Astrocyte (in vitro differentiated cells and primary cell): ENCODE measurements around the gene GMDS. TPM values are rescaled to one million over a fixed set of nuclear protein-coding genes. Genes with fewer than 3 reads are reported as not detected.
A peak's percentile ranks its signal among the peaks of the same experiment; 100 is the strongest.

Experiments used
- DNase-seq: peaks from one replicate; pipeline ENCODE4 v3.0.0-alpha.2; 2010; ENCODE audit warnings: low read depth
- FAIRE-seq: peaks from 2 replicates; lab custom pipeline; 2011; peaks lifted over from hg19 to GRCh38; lab: Jason Lieb, UNC
- H2AFZ ChIP-seq: 2 replicates; pipeline ENCODE4 v1.6.0; 2012; ENCODE audit warnings: low read depth, low read length, inconsistent platforms
- H3K27ac ChIP-seq: 2 replicates; pipeline ENCODE4 v1.5.1; 2011; ENCODE audit warnings: low read depth, low read length, inconsistent platforms
- H3K27me3 ChIP-seq: 2 replicates; pipeline ENCODE4 v1.6.0; 2011; ENCODE audit warnings: low read length, inconsistent platforms; ENCODE audit not compliant: insufficient read depth
- H3K36me3 ChIP-seq: 2 replicates; pipeline ENCODE4 v1.5.1; 2011; ENCODE audit warnings: low read length, inconsistent platforms; ENCODE audit not compliant: insufficient read depth
- H3K4me1 ChIP-seq: 2 replicates; pipeline ENCODE4 v1.5.1; 2011; ENCODE audit warnings: low read length, inconsistent platforms; ENCODE audit not compliant: insufficient read depth
- H3K4me2 ChIP-seq: 2 replicates; pipeline ENCODE4 v1.6.0; 2012; ENCODE audit warnings: low read length, inconsistent platforms
- H3K4me3 ChIP-seq: 2 replicates; pipeline ENCODE4 v1.5.1; 2011; ENCODE audit warnings: low read depth, mild to moderate bottlenecking, low read length, inconsistent platforms; ENCODE audit not compliant: insufficient read depth
- H3K79me2 ChIP-seq: 2 replicates; pipeline ENCODE4 v1.6.0; 2012; ENCODE audit warnings: mild to moderate bottlenecking, low read length, inconsistent platforms; ENCODE audit not compliant: insufficient read depth
- H3K9ac ChIP-seq: 2 replicates; pipeline ENCODE4 v1.6.0; 2012; ENCODE audit warnings: mild to moderate bottlenecking, low read length, inconsistent platforms
- H3K9me3 ChIP-seq: 2 replicates; pipeline ENCODE4 v1.5.1; 2012; ENCODE audit warnings: low read depth, mild to moderate bottlenecking, low read length, inconsistent platforms; ENCODE audit not compliant: insufficient read depth
- H4K20me1 ChIP-seq: 2 replicates; pipeline ENCODE4 v1.6.0; 2012; ENCODE audit warnings: low read length, inconsistent platforms; ENCODE audit not compliant: insufficient read depth
- H3K27ac Mint-ChIP-seq: one replicate; pipeline ENCODE4 v1.8.0; 2021; ENCODE audit warnings: mild to moderate bottlenecking, mixed read lengths; ENCODE audit not compliant: unreplicated experiment
- H3K27me3 Mint-ChIP-seq: one replicate; pipeline ENCODE4 v1.8.0; 2021; ENCODE audit warnings: low read depth, mixed read lengths; ENCODE audit not compliant: unreplicated experiment
- H3K36me3 Mint-ChIP-seq: one replicate; pipeline ENCODE4 v1.8.0; 2021; ENCODE audit warnings: low read depth, mixed read lengths; ENCODE audit not compliant: unreplicated experiment
- H3K4me1 Mint-ChIP-seq: one replicate; pipeline ENCODE4 v1.8.0; 2021; ENCODE audit warnings: low read depth, mixed read lengths; ENCODE audit not compliant: unreplicated experiment
- H3K4me3 Mint-ChIP-seq: one replicate; pipeline ENCODE4 v1.8.0; 2021; ENCODE audit warnings: mild to moderate bottlenecking, moderate library complexity, mixed read lengths; ENCODE audit not compliant: unreplicated experiment
- H3K9me3 Mint-ChIP-seq: one replicate; pipeline ENCODE4 v1.8.0; 2021; ENCODE audit warnings: mild to moderate bottlenecking, mixed read lengths; ENCODE audit not compliant: unreplicated experiment
- CTCF ChIP-seq: IDR thresholded peaks from 2 replicates; pipeline ENCODE4 v1.5.1; 2011; ENCODE audit warnings: low read depth, mild to moderate bottlenecking, inconsistent platforms, low read length, moderate library complexity; ENCODE audit not compliant: insufficient read depth
- EZH2 ChIP-seq: IDR thresholded peaks from 2 replicates; pipeline ENCODE4 v1.6.1; 2012; ENCODE audit warnings: mild to moderate bottlenecking, low read length, inconsistent platforms; ENCODE audit not compliant: insufficient read depth
- total RNA-seq: library from RNA; stranded (reverse); gene quantifications from 2 replicates; pipeline ENCODE4 v1.2.1, GENCODE V29; 2021

GMDS gene
- total RNA-seq, 1 donor from 2014 or later = 9.4 TPM

- Mint-ChIP-seq H3K4me1 (peaks cover 9% of the 10 kb centered on the region), H3K4me3 (peak overlapping the region; percentile 35), H3K36me3 (no peaks in the 10 kb centered on the region), H3K27me3 (peaks cover 51% of the 10 kb centered on the region), H3K27ac (peak overlapping the region; percentile 63), H3K9me3 (peaks cover 4% of the 10 kb centered on the region)
- no peaks in the 10 kb centered on the region for H3K9me3 ChIP-seq
- peaks cover 14% of the 10 kb centered on the region for H3K79me2 ChIP-seq
- H4K20me1 ChIP-seq = peaks cover 30% of the 10 kb centered on the region
- no peak overlapping the region for H3K27ac ChIP-seq
- DNase-seq (no peak), FAIRE-seq (no peak)
- peak overlapping the region; percentile 68 for H3K4me2 ChIP-seq
- H3K36me3 ChIP-seq = no peaks in the 10 kb centered on the region
- TF ChIP-seq CTCF (no peak), EZH2 (peak; percentile 85)
- H3K9ac ChIP-seq = no peak overlapping the region
- peak overlapping the region; percentile 5 for H3K4me3 ChIP-seq
- H2AFZ ChIP-seq = no peak overlapping the region
- H3K4me1 ChIP-seq = peaks cover 21% of the 10 kb centered on the region
- H3K27me3 ChIP-seq = peaks cover 68% of the 10 kb centered on the region
These were observed 637.7 kb downstream of the GMDS start for GRCh38 chr6:1607516-1608221.

GRCh38 chr6:1606780-1607515, 638.5 kb downstream of the GMDS start:
- Histone ChIP-seq H3K27ac (no peak overlapping the region), H2AFZ (no peak overlapping the region), H3K36me3 (no peaks in the 10 kb centered on the region), H3K9ac (no peak overlapping the region), H3K4me1 (peaks cover 21% of the 10 kb centered on the region), H3K4me2 (peak overlapping the region; percentile 68), H3K79me2 (peaks cover 8% of the 10 kb centered on the region), H3K27me3 (peaks cover 72% of the 10 kb centered on the region), H4K20me1 (peaks cover 25% of the 10 kb centered on the region), H3K4me3 (no peak overlapping the region), H3K9me3 (no peaks in the 10 kb centered on the region)
- Mint-ChIP-seq H3K9me3 (peaks cover 4% of the 10 kb centered on the region), H3K36me3 (no peaks in the 10 kb centered on the region), H3K27ac (peak overlapping the region; percentile 4), H3K4me1 (peaks cover 7% of the 10 kb centered on the region), H3K27me3 (peaks cover 56% of the 10 kb centered on the region), H3K4me3 (peak overlapping the region; percentile 4)
- no peak for FAIRE-seq
- no peak for DNase-seq
- TF ChIP-seq CTCF = no peak
- TF ChIP-seq EZH2 = no peak
